ENCODE results near the gene CENPO.

Gene CENPO

GRCh38 chr2:24771061-24771460 lies 22.2 kb upstream of the CENPO start:
- TF ChIP-seq YY1 (IDR thresholded peaks at IDR 0.05; ENCODE audit: low read depth): no peak
- no peak for TF ChIP-seq ZBTB7A (IDR thresholded peaks at IDR 0.05; ENCODE audit: low read depth)
- no peak for TF ChIP-seq CEBPB (IDR thresholded peaks at IDR 0.05)
- TF ChIP-seq TAF1 (IDR thresholded peaks at IDR 0.05; ENCODE audit: low read depth): no peak
- TF ChIP-seq TEAD4 (IDR thresholded peaks at IDR 0.05): no peak
- TF ChIP-seq FOXM1 (IDR thresholded peaks at IDR 0.05; ENCODE audit: borderline replicate concordance, low read depth): no peak
- no peak for TF ChIP-seq RAD21 (IDR thresholded peaks at IDR 0.05; ENCODE audit: low read depth)
- no peak for TF ChIP-seq USF1 (IDR thresholded peaks at IDR 0.05)

GRCh38 chr2:24771764-24772586 lies 21.2 kb upstream of the CENPO start:
- TF ChIP-seq USF1 (IDR thresholded peaks at IDR 0.05): no peak
- TF ChIP-seq TEAD4 (IDR thresholded peaks at IDR 0.05): no peak
- TF ChIP-seq TAF1 (IDR thresholded peaks at IDR 0.05; ENCODE audit: low read depth): no peak
- no peak for TF ChIP-seq RAD21 (IDR thresholded peaks at IDR 0.05; ENCODE audit: low read depth)
- no peak for TF ChIP-seq YY1 (IDR thresholded peaks at IDR 0.05; ENCODE audit: low read depth)
- no peak for TF ChIP-seq CEBPB (IDR thresholded peaks at IDR 0.05)
- TF ChIP-seq CREB1 (IDR thresholded peaks at IDR 0.05; ENCODE audit: low read depth): no peak
- TF ChIP-seq EP300 (IDR thresholded peaks at IDR 0.05; ENCODE audit: borderline replicate concordance): no peak
- no peak for TF ChIP-seq TCF12 (IDR thresholded peaks at IDR 0.05; ENCODE audit: low read depth)
- TF ChIP-seq FOXM1 (IDR thresholded peaks at IDR 0.05; ENCODE audit: borderline replicate concordance, low read depth): no peak
- no peak for TF ChIP-seq NFIC (IDR thresholded peaks at IDR 0.05)
- no peak for TF ChIP-seq REST (IDR thresholded peaks at IDR 0.05; ENCODE audit: low read depth)

- no peak for TF ChIP-seq YY1 (IDR thresholded peaks at IDR 0.05; ENCODE audit: low read depth)
- no peak for TF ChIP-seq CREB1 (IDR thresholded peaks at IDR 0.05; ENCODE audit: low read depth)
- no peak for TF ChIP-seq USF1 (IDR thresholded peaks at IDR 0.05)
- TF ChIP-seq REST (IDR thresholded peaks at IDR 0.05; ENCODE audit: low read depth): no peak
- no peak for TF ChIP-seq TAF1 (IDR thresholded peaks at IDR 0.05; ENCODE audit: low read depth)
- no peak for TF ChIP-seq ZBTB7A (IDR thresholded peaks at IDR 0.05; ENCODE audit: low read depth)
- no peak for TF ChIP-seq MAX (IDR thresholded peaks at IDR 0.05)
Measured at GRCh38 chr2:24774373-24774772, 18.9 kb upstream of the CENPO start.

GRCh38 chr2:24779116-24779515 lies 14.1 kb upstream of the CENPO start:
- no peak for TF ChIP-seq YY1 (IDR thresholded peaks at IDR 0.05; ENCODE audit: low read depth)
- TF ChIP-seq REST (IDR thresholded peaks at IDR 0.05; ENCODE audit: low read depth): no peak
- TF ChIP-seq MAX (IDR thresholded peaks at IDR 0.05): no peak
- TF ChIP-seq CEBPB (IDR thresholded peaks at IDR 0.05): no peak
- TF ChIP-seq EP300 (IDR thresholded peaks at IDR 0.05; ENCODE audit: borderline replicate concordance): no peak
- TF ChIP-seq ZBTB7A (IDR thresholded peaks at IDR 0.05; ENCODE audit: low read depth): no peak
- no peak for TF ChIP-seq NFIC (IDR thresholded peaks at IDR 0.05)
- no peak for TF ChIP-seq CREB1 (IDR thresholded peaks at IDR 0.05; ENCODE audit: low read depth)
- no peak for TF ChIP-seq TAF1 (IDR thresholded peaks at IDR 0.05; ENCODE audit: low read depth)
- TF ChIP-seq TEAD4 (IDR thresholded peaks at IDR 0.05): no peak
- TF ChIP-seq USF1 (IDR thresholded peaks at IDR 0.05): no peak
- TF ChIP-seq RAD21 (IDR thresholded peaks at IDR 0.05; ENCODE audit: low read depth): no peak
- TF ChIP-seq EGR1 (IDR thresholded peaks at IDR 0.05): no peak
- TF ChIP-seq FOXM1 (IDR thresholded peaks at IDR 0.05; ENCODE audit: borderline replicate concordance, low read depth): no peak
- no peak for TF ChIP-seq TCF12 (IDR thresholded peaks at IDR 0.05; ENCODE audit: low read depth)

Data from Ishikawa (cell line).